VCaP (cell line): ENCODE results near the gene ZNF345.

Source experiments
- H3K27ac ChIP-seq: fragments of 450-650 bp; 2 replicates; pipeline ENCODE4 v1.5.1; 2017
- TF ChIP-seq, protein P1 (sequence below): fragments of 450-650 bp; conservative IDR thresholded peaks from 2 replicates; pipeline ENCODE4 v1.5.1; 2017; ENCODE audit warnings: mild to moderate bottlenecking, moderate library complexity

The ZNF345 gene

DNA sequence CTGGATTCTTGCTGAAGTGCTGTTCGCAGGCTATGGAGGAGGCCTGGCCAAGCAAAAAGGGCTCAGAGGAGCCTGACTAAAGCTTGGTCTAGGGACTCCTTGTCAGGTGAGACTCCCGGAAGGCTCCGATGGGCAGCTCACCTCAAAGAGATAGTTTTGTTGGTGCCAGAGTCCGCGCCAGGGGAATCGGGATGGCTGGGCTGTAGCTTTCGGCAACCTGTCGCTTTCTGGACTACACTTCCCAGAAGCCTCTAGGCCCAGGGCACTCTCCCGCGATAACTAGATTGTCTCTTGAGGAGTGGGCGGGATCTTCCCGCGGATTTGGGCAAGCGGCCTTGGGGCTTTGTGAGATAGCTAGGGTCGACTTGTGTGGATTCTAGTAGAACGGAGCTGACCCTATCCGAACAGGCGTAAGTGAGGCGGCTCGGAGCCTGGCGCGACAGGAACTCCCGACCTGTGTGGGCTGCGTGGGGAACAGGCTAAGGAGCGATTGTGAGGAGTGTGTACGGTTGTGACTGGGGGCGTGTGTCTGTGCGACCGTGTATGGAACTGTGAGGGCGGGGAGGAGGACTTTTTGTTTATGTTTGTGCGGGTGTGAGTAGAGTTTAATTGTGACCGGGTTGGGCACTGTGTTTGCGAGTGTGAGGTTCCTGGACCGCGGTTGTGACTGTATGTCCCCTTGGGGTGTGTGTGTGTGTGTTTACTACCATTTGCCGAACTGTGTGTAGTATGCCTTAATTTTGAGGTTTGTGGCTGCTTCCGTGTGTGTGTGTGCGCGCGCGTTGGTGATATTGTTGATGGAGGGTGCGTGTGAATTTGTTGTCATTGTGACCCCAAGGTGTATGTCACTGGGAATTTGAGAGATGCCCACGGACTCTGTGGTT is at the start of gene ZNF345:
Gene ZNF345, plus strand, starts transcription at position 318 of the 884 bp plus-strand sequence. CDS start 25,955 bp downstream, outside the sequence.
- TF ChIP-seq, protein P1, sequence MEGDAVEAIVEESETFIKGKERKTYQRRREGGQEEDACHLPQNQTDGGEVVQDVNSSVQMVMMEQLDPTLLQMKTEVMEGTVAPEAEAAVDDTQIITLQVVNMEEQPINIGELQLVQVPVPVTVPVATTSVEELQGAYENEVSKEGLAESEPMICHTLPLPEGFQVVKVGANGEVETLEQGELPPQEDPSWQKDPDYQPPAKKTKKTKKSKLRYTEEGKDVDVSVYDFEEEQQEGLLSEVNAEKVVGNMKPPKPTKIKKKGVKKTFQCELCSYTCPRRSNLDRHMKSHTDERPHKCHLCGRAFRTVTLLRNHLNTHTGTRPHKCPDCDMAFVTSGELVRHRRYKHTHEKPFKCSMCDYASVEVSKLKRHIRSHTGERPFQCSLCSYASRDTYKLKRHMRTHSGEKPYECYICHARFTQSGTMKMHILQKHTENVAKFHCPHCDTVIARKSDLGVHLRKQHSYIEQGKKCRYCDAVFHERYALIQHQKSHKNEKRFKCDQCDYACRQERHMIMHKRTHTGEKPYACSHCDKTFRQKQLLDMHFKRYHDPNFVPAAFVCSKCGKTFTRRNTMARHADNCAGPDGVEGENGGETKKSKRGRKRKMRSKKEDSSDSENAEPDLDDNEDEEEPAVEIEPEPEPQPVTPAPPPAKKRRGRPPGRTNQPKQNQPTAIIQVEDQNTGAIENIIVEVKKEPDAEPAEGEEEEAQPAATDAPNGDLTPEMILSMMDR = no peak
- peak within 1 kb of the TSS; percentile 81 for H3K27ac ChIP-seq

DNA sequence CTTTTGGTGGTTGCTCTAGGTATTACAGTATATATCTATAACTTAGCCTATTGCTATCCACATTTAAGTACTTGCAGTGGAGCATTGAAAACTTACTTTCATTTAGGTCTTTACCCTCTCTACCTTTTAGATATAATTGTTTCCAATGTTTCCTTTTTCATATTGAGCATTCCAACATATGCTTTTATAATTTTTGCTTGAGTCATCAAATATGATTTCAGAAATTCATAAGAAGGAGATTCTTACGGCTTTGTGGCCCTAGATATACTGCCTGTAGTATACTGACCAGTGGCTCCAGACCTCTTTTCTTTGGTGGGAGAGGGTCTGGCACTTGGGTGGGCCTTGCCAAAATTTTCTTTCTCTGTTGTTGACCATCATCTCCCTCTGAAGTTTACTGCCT is 45.3 kb upstream of the ZNF345 start:
- TF ChIP-seq, protein P1 = no peak

DNA sequence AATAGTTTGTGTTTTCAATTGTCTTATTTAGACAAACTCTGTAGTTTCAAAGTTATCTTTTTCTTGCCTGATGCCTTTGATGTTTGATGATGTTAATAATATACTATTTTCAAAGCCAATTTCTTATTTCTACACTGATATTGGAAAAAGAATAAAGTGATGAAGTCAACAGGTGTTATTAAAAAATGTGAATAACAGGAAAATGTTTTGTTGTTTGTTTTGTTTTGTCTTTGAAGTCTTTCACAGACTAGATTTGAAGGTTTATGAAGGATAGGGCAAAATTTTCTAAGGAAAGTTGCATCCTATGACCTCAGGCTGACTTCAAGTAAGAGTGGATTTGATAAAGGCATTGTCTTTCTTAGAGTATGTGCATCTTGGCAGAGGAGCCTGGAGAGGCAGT is 43.6 kb upstream of the ZNF345 start:
- TF ChIP-seq, protein P1 = no peak
- H3K27ac ChIP-seq = peak overlapping the region; percentile 18; the same call in 1 of the 2 replicates

More for the DNA sequence above, 45.3 kb upstream of the ZNF345 start:
- no peak overlapping the region for H3K27ac ChIP-seq

DNA sequence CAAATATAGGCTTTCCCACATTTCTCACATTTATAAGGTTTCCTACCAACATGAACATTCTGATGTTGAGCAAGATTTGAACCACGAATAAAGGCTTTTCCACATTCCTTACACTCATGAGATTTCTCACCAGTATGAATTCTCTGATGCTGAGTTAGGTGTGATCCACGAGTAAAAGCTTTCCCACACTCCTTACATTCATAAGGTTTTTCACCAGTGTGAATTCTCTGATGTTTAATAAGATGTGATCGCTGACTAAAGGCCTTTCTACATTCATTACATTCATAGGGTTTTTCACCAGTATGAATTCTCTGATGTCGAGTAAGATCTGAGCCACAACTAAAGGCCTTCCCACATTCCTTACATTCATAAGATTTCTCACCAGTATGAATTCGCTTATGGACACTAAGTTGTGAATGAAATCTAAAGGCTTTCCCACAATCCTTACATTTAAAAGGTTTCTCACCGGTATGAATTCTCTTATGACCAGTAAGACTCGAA is 31.5 kb upstream of the ZNF345 start:
- no peak overlapping the region for H3K27ac ChIP-seq
- TF ChIP-seq, protein P1 = no peak

DNA sequence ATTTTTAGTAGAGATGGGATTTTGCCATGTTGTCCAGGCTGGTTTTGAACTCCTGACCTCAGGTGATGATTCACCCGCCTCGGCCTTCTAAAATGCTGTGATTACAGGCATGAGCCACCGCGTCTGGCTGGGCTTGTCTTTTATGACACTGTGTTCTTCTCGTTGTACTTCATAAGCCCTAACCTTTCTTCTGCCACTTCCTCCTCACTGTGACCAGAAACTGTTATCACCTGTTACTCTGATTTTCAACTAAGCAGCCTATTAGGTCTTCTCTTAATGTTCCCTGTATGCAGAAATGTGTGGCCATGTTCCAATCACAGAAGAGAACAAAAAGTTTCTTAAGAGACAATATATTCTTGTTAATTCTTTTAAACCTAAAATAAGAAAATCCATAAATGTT is 28.9 kb upstream of the ZNF345 start:
- H3K27ac ChIP-seq = no peak overlapping the region
- TF ChIP-seq, protein P1 = no peak

DNA sequence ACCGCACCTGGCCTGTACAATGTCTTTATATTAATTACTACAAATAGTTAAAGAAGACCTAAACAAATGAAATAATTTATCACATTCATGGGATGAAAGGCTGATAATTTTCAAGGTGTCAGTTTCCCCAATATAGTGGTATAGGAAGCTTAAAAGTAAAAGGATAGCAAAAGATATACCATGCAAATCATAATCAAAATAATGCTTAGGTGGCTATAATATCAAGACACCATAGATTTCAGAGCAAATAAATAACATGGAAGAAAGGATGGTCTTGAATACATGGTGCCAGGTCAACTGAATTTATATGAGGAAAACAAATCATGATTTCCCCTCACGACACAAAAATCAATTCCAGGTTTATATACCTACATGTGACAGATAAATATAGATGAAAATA is 17.2 kb upstream of the ZNF345 start:
- TF ChIP-seq, protein P1 = no peak

DNA sequence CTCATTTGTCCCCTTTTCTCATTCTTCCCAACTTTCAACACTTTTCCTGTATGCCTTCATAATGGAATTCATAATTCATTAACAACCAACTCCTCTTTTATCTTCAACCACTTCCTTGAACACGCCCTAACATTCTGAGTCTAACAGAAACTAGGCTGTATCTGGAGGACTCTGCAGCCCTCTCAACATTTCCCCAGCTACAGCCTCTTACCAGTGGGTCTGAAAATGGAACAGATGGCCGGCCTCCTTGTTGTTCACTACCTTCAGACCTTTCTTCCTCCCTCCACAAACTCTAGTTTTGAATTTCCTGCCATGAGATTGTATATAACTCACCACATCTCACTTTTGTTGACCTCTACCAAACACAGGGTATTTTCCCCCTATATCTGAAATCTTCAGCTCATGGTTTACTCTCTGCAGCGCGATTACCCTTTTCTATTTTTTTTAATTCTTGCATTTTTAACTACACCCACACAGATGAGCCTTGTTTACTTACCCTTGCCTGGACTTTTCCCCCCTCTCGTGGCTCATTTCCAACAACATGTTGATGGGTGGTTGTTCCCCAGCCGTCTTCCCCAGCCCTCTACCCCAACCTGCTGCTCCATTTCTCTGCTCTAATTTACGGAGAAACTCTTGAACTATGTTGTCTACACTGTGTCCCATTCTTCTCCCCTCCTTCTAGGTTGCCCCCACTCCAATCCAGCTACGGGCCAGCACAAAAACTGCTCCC is 13.3 kb upstream of the ZNF345 start:
- peak overlapping the region; percentile 92 for H3K27ac ChIP-seq
- TF ChIP-seq, protein P1 = no peak

More for the DNA sequence above, 17.2 kb upstream of the ZNF345 start:
- H3K27ac ChIP-seq = no peak overlapping the region
